Caco-2 (cell line): ENCODE results near the gene BRAP. TPM values are rescaled to one million over a fixed set of nuclear protein-coding genes. Genes with fewer than 3 reads are reported as not detected.

Source experiments
- BruUV-seq: library from RNA; stranded (reverse); fragments of 400-500 nt; replicated peaks from 2 replicates; lab custom pipeline; 2021; lab: Mats Ljungman, UMichigan
- CTCF ChIA-PET: fragments of 300-600 bp; sonication (Branson Sonifier 250); formaldehyde crosslinking; loops from one replicate; lab custom pipeline; 2022; ENCODE audit warnings: antibody characterized with exemption; lab: Charles Lee
- POLR2A ChIA-PET: fragments of 300-600 bp; sonication (Branson Sonifier 250); formaldehyde crosslinking; loops from one replicate; lab custom pipeline; 2022; ENCODE audit warnings: antibody characterized with exemption; lab: Charles Lee
- DNase-seq, 2 experiments: peaks; one replicate each; pipeline versions ENCODE4 v3.0.0 to v3.0.0-alpha.2; 2020 to 2022
- H3K27me3 ChIP-seq: replicated peaks from 2 replicates; pipeline ENCODE4 v1.6.0; 2011; ENCODE audit warnings: low read length; ENCODE audit not compliant: control insufficient read depth, insufficient read depth
- H3K36me3 ChIP-seq: 2 replicates; pipeline ENCODE4 v1.5.1; 2011; ENCODE audit warnings: low read length; ENCODE audit not compliant: control insufficient read depth, insufficient read depth
- H3K4me1 ChIP-seq: fragments of 250-450 bp; sonication (Bioruptor Pico); 2 replicates; pipeline ENCODE4 v1.5.1; 2020; ENCODE audit warnings: mild to moderate bottlenecking
- H3K4me3 ChIP-seq: 2 replicates; pipeline ENCODE4 v1.5.1; 2011; ENCODE audit warnings: low read depth, mild to moderate bottlenecking, control low read depth, low read length
- H3K9me3 ChIP-seq: fragments of 250-450 bp; sonication (Bioruptor Pico); 2 replicates; pipeline ENCODE4 v1.5.1; 2020; ENCODE audit warnings: mild to moderate bottlenecking, moderate library complexity
- H3K27ac Mint-ChIP-seq: one replicate; pipeline ENCODE4 v1.8.0; 2022; ENCODE audit warnings: mixed read lengths; ENCODE audit not compliant: unreplicated experiment
- H3K27me3 Mint-ChIP-seq: one replicate; pipeline ENCODE4 v1.8.0; 2022; ENCODE audit warnings: mixed read lengths; ENCODE audit not compliant: insufficient read depth, unreplicated experiment
- H3K36me3 Mint-ChIP-seq: one replicate; pipeline ENCODE4 v1.8.0; 2022; ENCODE audit warnings: mild to moderate bottlenecking, mixed read lengths; ENCODE audit not compliant: insufficient read depth, unreplicated experiment
- H3K4me1 Mint-ChIP-seq: one replicate; pipeline ENCODE4 v1.8.0; 2022; ENCODE audit warnings: low read depth, mixed read lengths; ENCODE audit not compliant: unreplicated experiment
- H3K4me3 Mint-ChIP-seq: one replicate; pipeline ENCODE4 v1.8.0; 2022; ENCODE audit warnings: mild to moderate bottlenecking, moderate library complexity, mixed read lengths; ENCODE audit not compliant: unreplicated experiment
- H3K9me3 Mint-ChIP-seq: one replicate; pipeline ENCODE4 v1.8.0; 2022; ENCODE audit warnings: mixed read lengths; ENCODE audit not compliant: unreplicated experiment
- CTCF ChIP-seq, 2 experiments: fragments of 200-600 bp in 1 of 2; IDR thresholded peaks; 1 replicate in 1 of 2; 2 replicates in 1 of 2; pipeline versions ENCODE4 v1.5.1 to v1.8.0; 2011 to 2022; ENCODE audit warnings: antibody characterized with exemption in 1 of 2, control low read depth in 1 of 2, inconsistent platforms in 1 of 2, low read depth in 1 of 2, low read length in 1 of 2, mild to moderate bottlenecking in 1 of 2, moderate library complexity in 1 of 2; ENCODE audit not compliant: insufficient read depth in 1 of 2, severe bottlenecking in 1 of 2, unreplicated experiment in 1 of 2
- intact Hi-C: fragments of 100-400 bp; cut with micrococcal nuclease; formaldehyde crosslinking; loops from one replicate; pipeline ENCODE4 v1.10.0; 2022; ENCODE audit not compliant: unreplicated experiment
- total RNA-seq: library from RNA; stranded (reverse); gene quantifications from 2 replicates; pipeline ENCODE4 v1.2.3, GENCODE V29; 2022

BRAP gene
- total RNA-seq, 1 experiment from 2014 or later = 24.6 TPM

DNA sequence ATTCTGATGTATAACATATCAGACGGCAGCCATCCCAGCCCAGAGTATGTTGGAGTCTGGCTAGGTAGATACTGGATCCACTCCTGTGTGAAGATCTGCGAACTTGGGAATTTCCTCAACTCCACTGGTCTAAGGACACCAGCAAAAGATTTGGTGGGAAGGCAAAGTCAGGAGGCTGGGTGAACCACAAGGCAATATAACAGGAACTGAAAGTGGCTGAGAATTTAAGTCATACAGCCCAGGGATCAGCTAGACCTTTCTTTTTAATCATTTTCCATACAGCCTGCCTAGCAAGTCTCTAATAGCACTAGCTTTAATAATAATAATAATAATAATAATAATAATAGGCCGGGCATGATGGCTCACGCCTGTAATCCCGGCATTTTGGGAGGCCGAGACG lies 34.8 kb downstream of the BRAP start:
- CTCF ChIA-PET = no interaction called here
- H3K27me3 ChIP-seq = no peaks in the 10 kb centered on the region
- H3K4me1 Mint-ChIP-seq = no peaks in the 10 kb centered on the region
- intact Hi-C loops = loop anchor here (10.0 kb wide), 1 partner anchor 56 kb away; the partner anchor contains the start of gene ATXN2
- no peak for DNase-seq
- no peak for TF ChIP-seq CTCF (IDR thresholded peaks at IDR 0.05; ENCODE audit: insufficient read depth in 1 of 2, low read depth in 1 of 2, low read length in 1 of 2, severe bottlenecking in 1 of 2, unreplicated experiment in 1 of 2)
- no peaks in the 10 kb centered on the region for H3K27me3 Mint-ChIP-seq
- POLR2A ChIA-PET = no interaction called here
- peaks cover 2% of the 10 kb centered on the region; the same call in 1 of the 2 replicates for H3K36me3 ChIP-seq
- H3K9me3 ChIP-seq = no peaks in the 10 kb centered on the region
- no peak overlapping the region for H3K4me3 ChIP-seq
- H3K27ac Mint-ChIP-seq = no peak overlapping the region
- BruUV-seq = no TSS peak
- no peak overlapping the region for H3K4me3 Mint-ChIP-seq
- peaks cover 46% of the 10 kb centered on the region for H3K36me3 Mint-ChIP-seq
- no peaks in the 10 kb centered on the region for H3K9me3 Mint-ChIP-seq
- H3K4me1 ChIP-seq = 0 out of 2 replicates have a peak, but pooled peaks cover under 1% of the 10 kb centered on the region

DNA sequence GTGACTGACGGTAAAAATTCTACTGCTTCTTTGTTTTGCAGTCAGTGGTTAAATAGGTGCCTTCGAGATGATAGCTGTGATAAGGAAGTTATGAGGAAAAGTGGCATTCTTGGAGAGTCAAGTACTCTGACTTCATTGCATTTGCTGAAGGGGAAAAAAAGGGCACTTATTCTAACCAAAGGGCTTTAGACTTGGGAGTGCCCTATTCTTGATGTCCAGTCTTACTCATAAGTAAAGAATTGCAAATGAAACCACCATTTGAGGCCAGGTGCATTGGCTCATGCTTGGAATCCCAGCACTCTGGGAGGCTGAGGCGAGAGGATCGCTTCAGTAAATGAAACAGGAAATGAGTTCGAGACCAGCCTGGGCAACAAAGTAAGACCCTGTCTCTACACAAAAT lies 40.3 kb downstream of the BRAP start:
- Mint-ChIP-seq H3K9me3 (no peaks in the 10 kb centered on the region), H3K4me3 (no peak overlapping the region), H3K27ac (no peak overlapping the region), H3K4me1 (no peaks in the 10 kb centered on the region), H3K36me3 (peaks cover 71% of the 10 kb centered on the region), H3K27me3 (no peaks in the 10 kb centered on the region)
- ChIA-PET POLR2A (no interaction called here), CTCF (no interaction called here)
- H3K9me3 ChIP-seq = no peaks in the 10 kb centered on the region
- no peak overlapping the region for H3K4me3 ChIP-seq
- peak in 1 of 2 experiments; percentile 11 for DNase-seq
- TF ChIP-seq CTCF (IDR thresholded peaks at IDR 0.05; ENCODE audit: insufficient read depth in 1 of 2, low read depth in 1 of 2, low read length in 1 of 2, severe bottlenecking in 1 of 2, unreplicated experiment in 1 of 2) = no peak
- peaks cover 10% of the 10 kb centered on the region; the same call in 1 of the 2 replicates for H3K4me1 ChIP-seq
- no peaks in the 10 kb centered on the region for H3K27me3 ChIP-seq
- intact Hi-C loops = no loop called here
- H3K36me3 ChIP-seq = peaks cover 5% of the 10 kb centered on the region
- BruUV-seq = no TSS peak

DNA sequence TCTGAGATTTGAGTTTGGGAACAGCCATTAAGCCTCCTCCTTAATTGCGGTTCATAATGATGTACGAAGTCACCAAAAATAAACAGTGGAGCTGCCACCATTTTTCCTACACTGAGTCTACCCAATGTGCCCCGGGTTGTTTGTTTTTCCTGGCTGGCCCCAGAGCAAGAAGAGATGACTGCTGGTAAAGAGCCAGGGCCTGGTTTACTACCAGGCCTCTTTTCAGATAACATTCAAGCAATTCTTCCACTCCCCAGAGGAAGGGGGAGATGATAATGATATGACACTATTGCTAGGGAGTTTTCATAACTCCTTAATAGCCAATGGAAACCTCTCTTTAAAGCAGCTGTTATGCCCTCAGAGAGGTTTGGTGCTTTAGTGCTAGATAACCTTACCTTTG lies 42.3 kb downstream of the BRAP start:
- intact Hi-C loops = no loop called here
- H3K4me3 ChIP-seq = no peak overlapping the region
- Mint-ChIP-seq H3K36me3 (peaks cover 72% of the 10 kb centered on the region), H3K4me1 (no peaks in the 10 kb centered on the region), H3K27me3 (no peaks in the 10 kb centered on the region), H3K27ac (peak overlapping the region; percentile 32), H3K4me3 (no peak overlapping the region), H3K9me3 (no peaks in the 10 kb centered on the region)
- no peaks in the 10 kb centered on the region for H3K9me3 ChIP-seq
- ChIA-PET CTCF (interaction anchor here (0.5 kb wide), 1 partner anchor 12 kb away, joined by 5 read pairs; no protein-coding TSS in a partner anchor), POLR2A (no interaction called here)
- DNase-seq = no peak
- no peaks in the 10 kb centered on the region for H3K27me3 ChIP-seq
- TF ChIP-seq CTCF (IDR thresholded peaks at IDR 0.05; ENCODE audit: insufficient read depth in 1 of 2, low read depth in 1 of 2, low read length in 1 of 2, severe bottlenecking in 1 of 2, unreplicated experiment in 1 of 2) = no peak
- peaks cover 10% of the 10 kb centered on the region; the same call in 1 of the 2 replicates for H3K4me1 ChIP-seq
- no TSS peak for BruUV-seq
- H3K36me3 ChIP-seq = peaks cover 5% of the 10 kb centered on the region
